ENCODE results near the gene DNM3.

DNM3 gene

GRCh38 chr1:171873664-171874063 lies 32.4 kb downstream of the DNM3 start:
- no peak for DNase-seq

- no peak for DNase-seq
Observed at GRCh38 chr1:171877701-171878100, 36.4 kb downstream of the DNM3 start.

- no peak for DNase-seq
Observed at GRCh38 chr1:171879556-171879955, 38.3 kb downstream of the DNM3 start.

GRCh38 chr1:171881442-171881841 lies 40.1 kb downstream of the DNM3 start:
- DNase-seq = no peak

GRCh38 chr1:171883849-171884248 lies 42.6 kb downstream of the DNM3 start:
- DNase-seq = no peak

GRCh38 chr1:171884475-171884874 lies 43.2 kb downstream of the DNM3 start:
- no peak for DNase-seq

GRCh38 chr1:171890131-171890530 lies 48.8 kb downstream of the DNM3 start:
- no peak for DNase-seq

GRCh38 chr1:171896936-171897703 lies 55.8 kb downstream of the DNM3 start:
- no peak for DNase-seq

- DNase-seq = no peak
Observed at GRCh38 chr1:171898941-171899340, 57.6 kb downstream of the DNM3 start.

GRCh38 chr1:171899838-171900237 lies 58.5 kb downstream of the DNM3 start:
- no peak for DNase-seq

GRCh38 chr1:171901245-171901644 lies 59.9 kb downstream of the DNM3 start:
- no peak for DNase-seq

GRCh38 chr1:171902527-171902926 lies 61.2 kb downstream of the DNM3 start:
- no peak for DNase-seq

GRCh38 chr1:171904778-171905450 lies 63.6 kb downstream of the DNM3 start:
- DNase-seq = no peak

- no peak for DNase-seq
Observed at GRCh38 chr1:171909711-171910110, 68.4 kb downstream of the DNM3 start.

GRCh38 chr1:171910786-171911185 lies 69.5 kb downstream of the DNM3 start:
- DNase-seq = no peak

- no peak for DNase-seq
Observed at GRCh38 chr1:171911506-171911905, 70.2 kb downstream of the DNM3 start.

- DNase-seq = no peak
Observed at GRCh38 chr1:171912509-171913175, 71.3 kb downstream of the DNM3 start.

GRCh38 chr1:171913385-171913784 lies 72.1 kb downstream of the DNM3 start:
- DNase-seq = no peak

- no peak for DNase-seq
Observed at GRCh38 chr1:171916315-171916771, 75.0 kb downstream of the DNM3 start.

- no peak for DNase-seq
Observed at GRCh38 chr1:171917331-171917730, 76.0 kb downstream of the DNM3 start.

GRCh38 chr1:171919891-171920887 lies 78.9 kb downstream of the DNM3 start:
- DNase-seq = no peak

- DNase-seq = no peak
Observed at GRCh38 chr1:171922999-171923398, 81.7 kb downstream of the DNM3 start.

- no peak for DNase-seq
Observed at GRCh38 chr1:171929121-171929520, 87.8 kb downstream of the DNM3 start.
